Fibroblast of mammary gland (primary cell): ENCODE data around the gene FGD5.

Experiments
- DNase-seq: peaks from one replicate; pipeline ENCODE4 v3.0.0-alpha.2; 2010; ENCODE audit warnings: low read depth
- H3K4me3 ChIP-seq: 2 replicates; pipeline ENCODE4 v1.5.1; 2011; ENCODE audit warnings: low read depth, mild to moderate bottlenecking, low read length, moderate library complexity; ENCODE audit not compliant: control insufficient read depth
- TF ChIP-seq, protein P1 (sequence below): conservative IDR thresholded peaks from 2 replicates; pipeline ENCODE4 v1.5.1; 2011; ENCODE audit warnings: low read depth, low read length, inconsistent platforms; ENCODE audit not compliant: control insufficient read depth, insufficient read depth

The FGD5 gene

DNA sequence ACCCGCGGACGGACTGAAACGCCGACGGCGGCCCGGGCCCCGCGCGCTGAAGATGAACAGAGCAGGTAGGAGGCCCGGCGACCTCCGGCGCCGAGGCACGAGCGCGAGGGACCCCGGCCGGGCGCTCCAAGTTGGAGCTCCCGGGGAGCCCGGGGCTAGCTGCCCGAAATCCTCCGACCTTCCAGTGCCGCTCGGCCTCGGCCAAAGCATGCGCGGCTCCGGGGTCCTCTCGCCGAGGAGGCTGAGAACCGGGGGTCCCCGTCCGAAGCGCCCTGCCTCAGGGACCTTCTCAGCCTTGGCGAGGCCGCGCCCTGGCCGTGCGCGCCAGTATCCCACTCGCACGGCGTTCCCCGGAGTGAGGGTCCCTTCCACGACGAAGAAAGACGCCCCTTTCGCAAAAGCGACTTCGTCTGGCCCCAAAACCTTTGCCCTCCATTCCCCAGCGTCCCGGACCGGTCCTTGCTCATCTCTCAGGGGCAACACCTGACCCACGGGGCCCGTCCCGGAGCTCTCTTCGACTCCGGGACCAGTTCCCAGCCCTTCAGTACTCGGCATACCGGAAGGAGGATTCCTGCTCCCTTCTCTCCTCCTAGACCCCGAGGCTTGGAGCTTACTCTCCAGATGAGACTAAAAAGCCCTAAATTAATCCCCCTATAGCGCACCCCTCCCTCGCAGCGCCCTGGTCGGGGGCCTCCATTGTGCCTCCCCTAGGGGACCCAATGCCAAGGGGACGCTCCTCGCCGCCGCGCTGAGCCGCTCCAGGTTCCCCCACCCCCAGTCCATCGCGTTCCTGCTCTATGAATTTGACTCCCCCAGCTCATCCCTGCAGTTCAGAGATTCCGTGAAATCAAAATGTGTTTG lies 7.7 kb upstream of the FGD5 start:
- TF ChIP-seq, protein P1, sequence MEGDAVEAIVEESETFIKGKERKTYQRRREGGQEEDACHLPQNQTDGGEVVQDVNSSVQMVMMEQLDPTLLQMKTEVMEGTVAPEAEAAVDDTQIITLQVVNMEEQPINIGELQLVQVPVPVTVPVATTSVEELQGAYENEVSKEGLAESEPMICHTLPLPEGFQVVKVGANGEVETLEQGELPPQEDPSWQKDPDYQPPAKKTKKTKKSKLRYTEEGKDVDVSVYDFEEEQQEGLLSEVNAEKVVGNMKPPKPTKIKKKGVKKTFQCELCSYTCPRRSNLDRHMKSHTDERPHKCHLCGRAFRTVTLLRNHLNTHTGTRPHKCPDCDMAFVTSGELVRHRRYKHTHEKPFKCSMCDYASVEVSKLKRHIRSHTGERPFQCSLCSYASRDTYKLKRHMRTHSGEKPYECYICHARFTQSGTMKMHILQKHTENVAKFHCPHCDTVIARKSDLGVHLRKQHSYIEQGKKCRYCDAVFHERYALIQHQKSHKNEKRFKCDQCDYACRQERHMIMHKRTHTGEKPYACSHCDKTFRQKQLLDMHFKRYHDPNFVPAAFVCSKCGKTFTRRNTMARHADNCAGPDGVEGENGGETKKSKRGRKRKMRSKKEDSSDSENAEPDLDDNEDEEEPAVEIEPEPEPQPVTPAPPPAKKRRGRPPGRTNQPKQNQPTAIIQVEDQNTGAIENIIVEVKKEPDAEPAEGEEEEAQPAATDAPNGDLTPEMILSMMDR, result no peak
- DNase-seq, result no peak

DNA sequence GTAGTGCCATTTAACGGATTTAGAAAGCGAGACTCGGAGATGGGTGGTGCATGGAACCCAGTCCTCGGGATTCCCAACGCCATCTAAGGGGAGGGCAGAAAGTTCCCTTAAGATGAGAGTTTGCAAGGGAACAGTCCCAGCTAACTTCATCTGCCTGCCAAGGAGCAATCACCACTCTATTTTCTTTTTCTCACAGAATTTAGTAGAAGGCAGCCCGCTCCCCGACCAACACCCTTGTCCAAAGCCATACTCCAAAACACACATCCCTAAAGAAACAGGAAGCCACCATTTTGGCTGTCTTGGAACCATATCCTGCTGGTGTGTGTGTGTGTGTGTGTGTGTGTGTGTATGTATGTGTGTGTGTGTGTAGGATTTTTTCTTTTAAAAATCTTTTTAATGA lies 7.1 kb upstream of the FGD5 start:
- no peak overlapping the region for H3K4me3 ChIP-seq
- TF ChIP-seq, protein P1, result no peak
- no peak for DNase-seq

More for the DNA sequence above, 7.7 kb upstream of the FGD5 start:
- H3K4me3 ChIP-seq, result no peak overlapping the region

GRCh38 chr3:14812196-14812790 lies 6.5 kb upstream of the FGD5 start:
- TF ChIP-seq, protein P1, result no peak
- H3K4me3 ChIP-seq, result no peak overlapping the region
- no peak for DNase-seq

- DNase-seq, result no peak
- no peak overlapping the region for H3K4me3 ChIP-seq
- TF ChIP-seq, protein P1, result no peak
Measured at GRCh38 chr3:14814411-14814871, 4.3 kb upstream of the FGD5 start.

- TF ChIP-seq, protein P1, result no peak
- H3K4me3 ChIP-seq, result no peak overlapping the region
- no peak for DNase-seq
Measured at GRCh38 chr3:14816359-14816758, 2.4 kb upstream of the FGD5 start.

GRCh38 chr3:14819671-14820070 lies 909 bp downstream of the FGD5 start:
- DNase-seq, result no peak
- TF ChIP-seq, protein P1, result no peak
- no peak overlapping the region for H3K4me3 ChIP-seq
